Mucosa of gallbladder (tissue), 1 donor: ENCODE measurements around the gene CCDC51. TPM values are rescaled to one million over a fixed set of nuclear protein-coding genes. Genes with fewer than 3 reads are reported as not detected.

Experiments
- DNase-seq: peaks from one replicate; pipeline ENCODE4 v3.0.0-alpha.2; 2020; ENCODE audit warnings: low spot score
- total RNA-seq: library from RNA; stranded (reverse); gene quantifications from one replicate; pipeline ENCODE4 v1.2.1, GENCODE V29; 2021
- donor health status: DM: no; HTN: no; CAD: no.

The CCDC51 gene
- total RNA-seq, 1 donor from 2014 or later = 10.1 TPM

DNA sequence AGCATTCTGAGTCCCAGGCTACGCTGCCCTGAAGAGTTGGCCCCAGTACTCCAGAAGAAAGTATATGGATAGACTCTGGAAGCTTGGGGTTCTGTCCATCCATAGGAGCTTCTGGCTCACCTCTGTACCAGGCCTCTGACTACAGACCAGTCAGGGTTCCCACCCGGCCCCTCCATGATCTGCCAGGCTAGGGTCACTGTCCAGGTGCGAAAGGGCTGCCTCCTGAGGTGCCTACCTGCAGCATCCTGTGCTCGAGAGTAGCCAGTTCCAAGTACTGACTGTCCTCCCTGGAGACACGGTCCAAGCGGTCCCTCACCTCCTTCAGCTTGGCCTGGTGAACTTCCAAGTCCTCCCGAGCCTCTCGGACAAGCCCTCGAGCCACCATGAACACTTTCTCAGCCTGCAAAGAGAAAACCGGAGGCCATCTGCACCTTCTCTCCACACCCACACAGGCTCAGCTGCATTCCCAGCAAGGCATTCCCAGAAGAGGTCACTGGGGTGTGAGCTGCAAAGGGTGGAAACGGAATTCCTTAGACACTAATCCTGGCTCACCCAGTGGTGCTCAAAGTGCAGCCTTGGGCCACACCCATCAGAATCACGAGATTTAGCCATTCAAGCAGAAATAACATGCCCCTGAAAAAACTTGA lies 6.3 kb downstream of the CCDC51 start:
- DNase-seq = peak; percentile 80

GRCh38 chr3:48432411-48433371 lies 7.2 kb downstream of the CCDC51 start:
- DNase-seq = no peak

GRCh38 chr3:48431224-48432029 lies 8.5 kb downstream of the CCDC51 start:
- no peak for DNase-seq

DNA sequence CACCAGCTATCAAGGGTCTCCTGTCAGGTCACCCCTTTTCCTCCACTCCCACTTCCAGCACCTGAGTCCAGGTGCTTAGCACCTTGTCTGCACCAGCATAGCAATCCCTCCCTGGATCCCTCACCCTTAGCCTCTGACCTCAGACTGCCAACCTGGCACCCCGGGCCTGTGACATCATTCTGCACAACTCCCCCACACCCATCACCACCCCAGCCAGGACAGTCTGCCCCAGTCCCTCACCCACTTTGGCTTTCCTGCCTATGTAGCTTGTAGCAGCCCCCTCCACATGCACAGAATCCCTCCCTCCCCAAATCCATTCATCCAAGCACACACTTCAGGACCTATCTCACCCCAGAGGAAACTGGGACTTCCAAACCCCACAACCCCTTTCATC lies 9.2 kb downstream of the CCDC51 start:
- no peak for DNase-seq

- peak; percentile 72 for DNase-seq
Measured at GRCh38 chr3:48429960-48430707, 9.8 kb downstream of the CCDC51 start, which contains the start of gene PLXNB1. Gene PLXNB1 (minus strand): TSS chr3:48430086. CDS start chr3:48424611, 5,475 bp downstream.

DNA sequence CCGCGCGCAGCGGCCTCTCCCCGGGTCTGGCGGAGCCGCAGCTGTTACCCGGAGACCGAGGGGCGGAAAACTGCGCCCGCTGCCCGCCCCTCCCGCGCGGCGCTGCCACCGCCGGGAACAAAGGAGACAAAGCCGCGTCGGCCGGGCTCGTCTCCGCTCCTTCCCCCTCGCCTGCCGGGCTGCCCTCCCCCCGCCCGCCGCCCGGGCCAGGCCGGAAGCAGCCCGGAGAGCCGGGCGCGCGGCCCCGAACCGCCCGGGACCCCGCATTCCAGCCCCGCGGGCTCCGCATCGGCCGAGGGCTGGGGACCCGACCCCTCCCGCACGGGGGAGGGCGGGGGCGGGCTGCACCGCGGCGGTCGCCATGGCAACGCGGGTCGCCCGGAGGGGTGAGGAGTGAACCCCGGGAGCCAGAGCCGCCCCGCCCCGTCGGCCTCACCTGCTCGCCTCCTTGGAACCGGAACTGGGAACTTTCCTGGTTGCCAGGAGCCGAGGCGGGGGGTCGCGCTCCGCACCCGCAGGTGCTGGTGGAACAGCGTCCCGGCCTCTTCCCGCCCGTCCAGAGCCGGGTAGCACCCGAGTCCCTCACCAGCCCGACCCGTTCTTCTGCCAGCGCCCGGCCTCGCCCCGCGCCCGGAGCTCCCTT lies 10.5 kb downstream of the CCDC51 start:
- DNase-seq = peak; percentile 63

GRCh38 chr3:48428572-48429316 lies 11.2 kb downstream of the CCDC51 start:
- DNase-seq = peak; percentile 67

DNA sequence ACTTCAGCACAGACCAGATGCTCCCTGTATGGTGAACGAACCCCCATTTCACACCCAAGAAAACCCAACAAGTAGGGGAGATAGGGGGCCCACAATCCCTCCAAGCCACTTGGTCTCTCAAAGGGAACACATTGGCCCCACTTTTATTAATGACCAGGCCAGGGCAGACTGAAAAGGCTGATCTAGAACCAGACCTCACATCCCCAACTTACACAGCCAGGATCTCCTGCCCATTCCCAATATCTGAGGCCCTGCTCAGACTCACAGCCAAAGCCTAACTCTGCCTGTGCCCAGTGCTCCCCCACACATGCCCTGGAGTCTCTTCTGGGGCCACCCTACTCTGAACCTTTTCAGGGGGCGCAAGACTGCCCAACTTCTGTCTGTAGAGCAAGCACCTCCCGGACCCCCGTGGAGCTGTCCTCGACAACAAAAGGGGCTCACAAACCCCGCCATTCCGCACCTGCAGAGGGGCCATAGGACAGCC lies 11.8 kb downstream of the CCDC51 start:
- no peak for DNase-seq

DNA sequence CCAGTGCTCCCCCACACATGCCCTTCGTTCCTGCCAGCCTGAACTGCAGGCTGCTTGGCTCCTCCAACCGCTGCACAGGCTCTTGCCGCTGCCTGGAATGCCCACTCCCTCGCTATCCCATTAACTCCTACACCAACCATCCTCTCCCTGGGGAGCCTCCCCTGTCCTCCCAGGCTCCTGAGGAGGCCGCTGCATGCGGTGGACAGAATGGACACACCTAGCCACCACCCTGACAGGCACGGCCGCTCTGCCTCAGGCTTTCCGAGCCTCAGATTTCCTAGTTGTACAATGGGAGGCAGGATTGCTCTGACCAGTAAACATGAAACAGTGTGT lies 12.3 kb downstream of the CCDC51 start:
- no peak for DNase-seq

GRCh38 chr3:48426944-48427629 lies 12.8 kb downstream of the CCDC51 start:
- DNase-seq = no peak

DNA sequence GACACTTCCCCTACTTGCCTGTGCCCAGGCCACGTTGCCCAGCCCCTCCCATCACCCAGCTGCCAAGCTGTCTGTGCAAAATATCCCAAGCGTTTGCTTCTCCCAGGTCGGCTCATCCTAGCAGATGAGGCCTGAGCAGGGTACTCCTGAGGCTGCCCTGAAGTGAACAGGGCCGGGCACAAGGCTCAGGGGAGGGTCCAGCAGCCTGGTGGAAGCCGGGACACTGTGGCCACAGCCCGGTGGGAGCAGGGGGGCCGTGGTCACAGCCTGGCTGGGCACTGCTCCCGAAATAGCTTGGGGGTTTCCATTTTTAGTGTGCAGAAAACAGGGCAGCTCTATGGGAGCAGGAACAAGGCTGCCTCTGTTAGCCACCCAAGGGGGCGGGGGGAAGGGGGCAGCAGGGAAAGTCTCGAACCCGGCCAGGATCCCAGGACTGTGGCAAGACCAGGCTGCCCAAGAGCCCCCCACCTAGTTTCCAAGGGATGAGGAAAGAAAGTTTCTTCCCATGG lies 13.5 kb downstream of the CCDC51 start:
- no peak for DNase-seq

DNA sequence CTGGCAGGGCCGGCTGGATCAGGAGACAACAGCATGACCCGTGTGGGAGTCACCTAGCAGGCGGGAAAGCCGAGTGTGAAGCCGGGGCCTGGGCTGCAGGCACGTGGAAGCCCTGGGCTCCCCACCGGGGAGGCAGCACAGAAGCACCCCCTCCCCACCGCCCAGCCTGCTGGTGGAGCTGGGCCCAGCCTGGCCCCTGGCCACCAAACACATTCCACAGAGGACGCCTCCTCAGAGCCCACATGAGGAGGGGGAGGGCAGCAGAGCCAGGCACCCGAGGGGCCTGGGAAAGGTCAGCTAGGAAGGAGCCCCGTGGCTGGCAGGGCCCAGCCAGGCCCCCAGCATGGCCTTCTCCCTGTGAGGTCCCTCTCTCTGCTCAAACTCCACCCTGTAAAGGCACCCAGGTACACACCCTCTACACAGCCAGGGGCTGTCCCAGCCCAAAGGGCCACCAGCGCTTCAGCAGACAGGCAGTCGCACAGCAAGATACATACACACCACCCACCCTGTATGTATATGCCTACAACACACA lies 14.6 kb downstream of the CCDC51 start:
- no peak for DNase-seq

- no peak for DNase-seq
Measured at GRCh38 chr3:48423883-48424695, 15.8 kb downstream of the CCDC51 start.

DNA sequence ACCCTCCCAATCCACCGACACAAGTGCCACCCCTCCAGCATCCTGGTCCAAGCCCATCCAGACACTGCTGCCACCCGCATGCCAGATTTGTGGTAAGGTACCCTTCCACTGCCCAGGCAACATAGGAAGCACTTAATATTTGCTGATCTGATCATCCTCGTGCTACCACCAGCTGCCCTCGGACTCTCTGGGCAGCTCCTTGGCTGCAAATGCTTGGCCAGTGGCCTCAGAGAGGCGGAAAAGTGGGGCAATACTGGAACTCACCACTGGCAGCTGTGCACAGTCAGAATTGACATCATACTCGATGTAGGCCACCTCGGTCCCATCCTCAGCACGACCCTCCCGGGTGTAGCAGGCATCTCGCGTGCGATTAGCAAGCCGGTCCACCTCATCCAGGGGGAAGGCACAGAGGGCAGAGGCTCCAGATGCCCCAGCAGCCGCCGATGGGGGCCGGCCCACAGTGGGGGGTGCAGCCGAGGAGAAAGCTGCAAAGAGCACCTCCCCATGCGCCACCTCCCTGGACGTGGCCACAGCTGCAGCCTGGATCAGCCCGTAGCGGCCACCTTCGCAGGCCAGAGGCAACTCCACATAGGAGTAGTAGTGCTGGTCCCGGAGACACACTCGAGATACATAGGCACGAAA lies 16.6 kb downstream of the CCDC51 start:
- DNase-seq = no peak

- no peak for DNase-seq
Measured at GRCh38 chr3:48422681-48423080, 17.2 kb downstream of the CCDC51 start.

GRCh38 chr3:48422272-48422671 lies 17.6 kb downstream of the CCDC51 start:
- DNase-seq = no peak

GRCh38 chr3:48420561-48420960 lies 19.4 kb downstream of the CCDC51 start:
- DNase-seq = no peak

DNA sequence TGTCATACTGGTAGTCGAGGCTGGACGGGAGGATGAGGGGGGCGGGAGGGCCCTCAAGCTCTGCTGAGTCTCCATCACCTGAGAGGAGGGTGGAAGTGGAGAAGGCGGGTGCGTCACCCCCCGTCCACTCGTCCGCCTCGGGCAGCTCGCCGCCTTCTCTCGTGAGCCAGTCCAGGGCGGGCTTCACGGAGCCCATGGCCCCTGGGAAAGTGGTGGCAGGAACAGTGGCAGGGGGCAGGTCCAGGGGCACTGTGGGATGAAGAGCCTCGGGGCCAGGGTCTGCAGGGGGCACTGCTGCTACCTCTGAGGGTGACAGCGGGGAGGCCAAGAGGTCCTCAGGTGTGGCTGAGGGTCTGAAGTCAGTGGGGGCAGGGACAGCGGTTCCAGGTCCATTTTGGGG lies 20.3 kb downstream of the CCDC51 start:
- no peak for DNase-seq
